BE2C (cell line): ENCODE measurements around the gene MLANA.

Source experiments
- DNase-seq: peaks from one replicate; pipeline ENCODE4 v3.0.0-alpha.2; 2020
- H3K27me3 ChIP-seq: fragments of 250-450 bp; sonication (Bioruptor Pico); 2 replicates; pipeline ENCODE4 v1.5.1; 2020; ENCODE audit warnings: mild to moderate bottlenecking
- H3K36me3 ChIP-seq: fragments of 250-450 bp; sonication (Bioruptor Pico); 2 replicates; pipeline ENCODE4 v1.5.1; 2020; ENCODE audit warnings: mild to moderate bottlenecking
- H3K4me1 ChIP-seq: fragments of 250-450 bp; sonication (Bioruptor Pico); 2 replicates; pipeline ENCODE4 v1.5.1; 2020
- H3K4me3 ChIP-seq: 2 replicates; pipeline ENCODE4 v1.5.1; 2011; ENCODE audit warnings: low read depth, low read length
- H3K9me3 ChIP-seq: fragments of 250-450 bp; sonication (Bioruptor Pico); 2 replicates; pipeline ENCODE4 v1.5.1; 2020
- TF ChIP-seq, protein P1 (sequence below): IDR thresholded peaks from 2 replicates; pipeline ENCODE4 v1.5.1; 2012; ENCODE audit warnings: mild to moderate bottlenecking, low read depth, low read length

The MLANA gene

DNA sequence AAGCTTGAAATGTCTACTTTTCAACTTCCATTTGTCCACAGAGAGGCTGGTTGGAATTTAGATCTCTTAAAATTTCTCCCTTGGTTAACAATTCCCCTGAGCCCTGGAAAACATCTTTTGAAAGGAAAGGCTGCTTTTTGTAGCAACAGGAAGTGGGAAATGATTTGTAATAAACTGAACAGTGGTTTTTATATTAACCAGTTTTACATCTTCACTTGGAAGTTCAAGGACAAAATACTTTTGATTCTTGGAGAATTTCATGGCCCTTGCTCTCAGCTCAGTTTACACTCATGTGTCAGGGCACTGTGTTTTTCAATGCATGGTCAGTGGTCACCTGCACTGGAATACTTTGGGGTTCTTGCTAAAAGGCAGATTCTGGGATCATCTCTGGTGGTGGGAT is 9.9 kb downstream of the MLANA start:
- H3K36me3 ChIP-seq, result no peaks in the 10 kb centered on the region
- no peak for DNase-seq

DNA sequence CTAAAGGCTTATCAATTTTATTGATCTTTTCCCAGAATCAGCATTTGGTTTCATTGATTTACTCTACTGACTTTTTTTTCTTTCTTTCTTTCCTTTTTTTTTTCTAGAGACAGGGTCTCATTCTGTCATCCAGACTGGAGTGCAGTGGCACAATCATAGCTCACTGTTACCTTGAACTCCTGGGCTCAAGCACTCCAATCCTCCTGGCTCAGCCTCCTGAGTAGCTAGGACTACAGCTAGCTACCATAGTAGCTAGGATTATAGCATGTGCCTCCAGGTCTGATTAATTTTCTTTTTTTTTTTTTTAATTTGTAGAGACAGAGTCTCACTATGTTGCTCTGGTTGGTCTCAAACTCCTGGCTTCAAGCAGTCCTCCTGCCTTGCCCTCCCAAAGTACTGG is 11.7 kb downstream of the MLANA start:
- H3K27me3 ChIP-seq, result no peaks in the 10 kb centered on the region
- TF ChIP-seq, protein P1, sequence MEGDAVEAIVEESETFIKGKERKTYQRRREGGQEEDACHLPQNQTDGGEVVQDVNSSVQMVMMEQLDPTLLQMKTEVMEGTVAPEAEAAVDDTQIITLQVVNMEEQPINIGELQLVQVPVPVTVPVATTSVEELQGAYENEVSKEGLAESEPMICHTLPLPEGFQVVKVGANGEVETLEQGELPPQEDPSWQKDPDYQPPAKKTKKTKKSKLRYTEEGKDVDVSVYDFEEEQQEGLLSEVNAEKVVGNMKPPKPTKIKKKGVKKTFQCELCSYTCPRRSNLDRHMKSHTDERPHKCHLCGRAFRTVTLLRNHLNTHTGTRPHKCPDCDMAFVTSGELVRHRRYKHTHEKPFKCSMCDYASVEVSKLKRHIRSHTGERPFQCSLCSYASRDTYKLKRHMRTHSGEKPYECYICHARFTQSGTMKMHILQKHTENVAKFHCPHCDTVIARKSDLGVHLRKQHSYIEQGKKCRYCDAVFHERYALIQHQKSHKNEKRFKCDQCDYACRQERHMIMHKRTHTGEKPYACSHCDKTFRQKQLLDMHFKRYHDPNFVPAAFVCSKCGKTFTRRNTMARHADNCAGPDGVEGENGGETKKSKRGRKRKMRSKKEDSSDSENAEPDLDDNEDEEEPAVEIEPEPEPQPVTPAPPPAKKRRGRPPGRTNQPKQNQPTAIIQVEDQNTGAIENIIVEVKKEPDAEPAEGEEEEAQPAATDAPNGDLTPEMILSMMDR, result no peak
- no peak overlapping the region for H3K4me3 ChIP-seq
- no peaks in the 10 kb centered on the region for H3K4me1 ChIP-seq
- H3K9me3 ChIP-seq, result no peaks in the 10 kb centered on the region
- no peaks in the 10 kb centered on the region for H3K36me3 ChIP-seq
- DNase-seq, result no peak

More for the DNA sequence above, 9.9 kb downstream of the MLANA start:
- no peaks in the 10 kb centered on the region for H3K27me3 ChIP-seq
- no peaks in the 10 kb centered on the region for H3K4me1 ChIP-seq
- no peak overlapping the region for H3K4me3 ChIP-seq
- H3K9me3 ChIP-seq, result no peaks in the 10 kb centered on the region
- TF ChIP-seq, protein P1, result no peak

DNA sequence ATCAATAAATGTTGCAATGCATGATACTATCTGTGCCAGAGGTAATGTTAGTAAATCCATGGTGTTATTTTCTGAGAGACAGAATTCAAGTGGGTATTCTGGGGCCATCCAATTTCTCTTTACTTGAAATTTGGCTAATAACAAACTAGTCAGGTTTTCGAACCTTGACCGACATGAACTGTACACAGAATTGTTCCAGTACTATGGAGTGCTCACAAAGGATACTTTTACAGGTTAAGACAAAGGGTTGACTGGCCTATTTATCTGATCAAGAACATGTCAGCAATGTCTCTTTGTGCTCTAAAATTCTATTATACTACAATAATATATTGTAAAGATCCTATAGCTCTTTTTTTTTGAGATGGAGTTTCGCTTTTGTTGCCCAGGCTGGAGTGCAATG is 18.2 kb downstream of the MLANA start:
- DNase-seq, result no peak
- H3K36me3 ChIP-seq, result no peaks in the 10 kb centered on the region
- no peaks in the 10 kb centered on the region for H3K4me1 ChIP-seq
- H3K4me3 ChIP-seq, result no peak overlapping the region
- TF ChIP-seq, protein P1, result no peak
- no peaks in the 10 kb centered on the region for H3K27me3 ChIP-seq
- no peaks in the 10 kb centered on the region for H3K9me3 ChIP-seq

DNA sequence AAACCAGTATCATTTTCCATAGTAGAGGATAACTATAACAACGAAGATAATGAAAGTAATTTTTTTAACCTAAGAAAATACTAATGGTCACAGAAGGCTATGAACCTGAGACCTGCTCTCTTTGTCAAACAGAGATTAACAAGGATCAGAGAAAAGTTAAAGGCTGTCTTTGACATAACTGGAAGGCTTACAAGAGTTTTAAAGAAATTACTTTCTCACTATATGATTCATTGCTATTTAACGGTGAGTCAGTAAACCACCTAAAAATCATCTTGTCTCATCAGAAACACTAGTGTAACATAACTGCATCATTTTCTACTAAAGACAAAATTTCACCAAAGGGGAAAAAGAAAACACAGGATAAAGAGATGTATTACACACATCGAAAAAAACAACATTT is 19.3 kb downstream of the MLANA start:
- DNase-seq, result no peak
- TF ChIP-seq, protein P1, result no peak
- no peaks in the 10 kb centered on the region for H3K9me3 ChIP-seq
- no peaks in the 10 kb centered on the region for H3K4me1 ChIP-seq
- no peaks in the 10 kb centered on the region for H3K27me3 ChIP-seq
- no peak overlapping the region for H3K4me3 ChIP-seq
- no peaks in the 10 kb centered on the region for H3K36me3 ChIP-seq

DNA sequence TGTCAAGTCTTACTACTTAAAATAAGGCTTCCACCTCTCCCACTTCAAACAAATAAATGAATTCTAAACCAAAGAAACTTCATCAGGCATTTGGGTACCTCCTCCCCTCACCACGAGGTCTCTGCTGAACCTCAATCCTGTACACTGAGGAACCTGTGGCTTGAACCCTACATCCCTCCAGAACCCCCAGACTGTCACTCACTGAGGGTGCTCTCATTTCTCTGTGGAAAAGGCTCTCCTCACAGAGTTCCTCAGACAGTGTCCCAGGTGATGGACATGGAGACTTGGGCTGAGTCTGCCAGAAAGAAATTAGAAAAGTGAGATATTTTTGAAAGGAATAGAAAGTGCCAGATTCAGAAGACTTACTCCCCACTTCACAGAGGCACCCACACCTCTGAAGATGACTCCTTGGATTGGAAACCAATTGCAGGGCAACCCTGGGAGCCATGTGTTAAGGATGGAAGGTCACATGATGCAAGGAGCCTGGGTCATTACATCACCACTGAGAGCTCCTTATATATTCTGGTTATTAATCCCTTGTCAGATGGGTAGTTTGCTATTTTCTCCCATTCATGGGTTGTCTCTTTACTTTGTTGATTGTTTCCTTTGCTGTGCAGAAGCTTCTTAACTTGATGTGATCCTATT is 19.8 kb downstream of the MLANA start:
- Histone ChIP-seq H3K4me3 (no peak overlapping the region), H3K36me3 (no peaks in the 10 kb centered on the region), H3K9me3 (no peaks in the 10 kb centered on the region), H3K27me3 (no peaks in the 10 kb centered on the region), H3K4me1 (no peaks in the 10 kb centered on the region)
- DNase-seq, result no peak
- TF ChIP-seq, protein P1, result no peak

DNA sequence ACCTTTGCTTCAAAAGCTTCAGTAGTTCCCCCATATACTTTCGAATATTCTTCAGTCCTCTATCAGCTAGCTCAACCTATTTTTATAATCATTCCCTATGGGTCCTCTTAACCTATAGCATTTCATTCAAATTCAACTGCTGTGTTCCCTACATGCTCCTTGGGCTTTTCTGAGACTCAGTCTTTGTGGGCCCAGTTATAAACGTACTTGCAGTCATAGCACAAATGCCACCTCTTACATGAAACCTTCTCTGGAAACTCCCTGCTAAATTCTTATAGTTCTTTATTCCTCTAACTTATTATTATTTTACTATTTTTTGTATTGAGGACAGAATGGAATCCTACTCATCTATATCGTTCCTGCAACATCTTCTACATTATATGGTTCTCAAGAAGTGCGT is 24.7 kb downstream of the MLANA start:
- no peak for DNase-seq
- H3K9me3 ChIP-seq, result no peaks in the 10 kb centered on the region
- TF ChIP-seq, protein P1, result no peak
- H3K4me3 ChIP-seq, result no peak overlapping the region
- H3K4me1 ChIP-seq, result no peaks in the 10 kb centered on the region
- H3K36me3 ChIP-seq, result no peaks in the 10 kb centered on the region
- no peaks in the 10 kb centered on the region for H3K27me3 ChIP-seq
